Measurements from ENCODE around the gene CDC42BPB.

DNA sequence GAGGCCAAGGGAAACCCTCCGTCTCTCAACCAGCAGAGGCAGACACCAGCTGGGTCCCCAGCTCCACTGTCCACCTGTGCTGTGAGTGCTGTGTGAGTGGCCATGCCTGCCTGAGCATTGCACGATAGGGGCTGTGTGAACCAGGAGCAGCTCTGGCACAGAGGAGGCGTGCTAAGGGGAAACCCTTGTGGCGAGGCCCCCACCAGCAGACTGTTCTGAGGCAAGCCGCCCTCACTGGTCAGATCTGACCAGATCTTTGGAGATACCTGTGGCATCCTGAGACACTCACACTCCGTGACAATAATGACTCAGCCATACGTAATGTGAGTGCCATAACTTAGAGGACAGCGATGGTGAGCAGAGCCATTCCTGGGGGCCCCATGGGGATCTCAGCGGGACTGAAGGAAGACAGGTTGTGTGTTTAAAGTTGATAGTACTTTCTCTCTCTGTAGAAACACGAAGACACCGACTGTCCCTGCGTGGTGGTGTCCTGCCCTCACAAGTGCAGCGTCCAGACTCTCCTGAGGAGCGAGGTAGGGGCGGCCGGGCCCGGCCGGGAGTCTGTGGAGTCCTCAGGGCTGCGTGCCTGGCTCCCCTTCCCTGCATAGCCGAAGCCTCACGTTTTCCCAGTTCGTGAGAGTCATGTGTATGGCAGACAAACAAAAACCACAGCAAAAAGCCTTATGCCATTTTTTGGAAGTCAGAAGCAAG is 171.5 kb downstream of the CDC42BPB start:
- TF ChIP-seq, protein P1, sequence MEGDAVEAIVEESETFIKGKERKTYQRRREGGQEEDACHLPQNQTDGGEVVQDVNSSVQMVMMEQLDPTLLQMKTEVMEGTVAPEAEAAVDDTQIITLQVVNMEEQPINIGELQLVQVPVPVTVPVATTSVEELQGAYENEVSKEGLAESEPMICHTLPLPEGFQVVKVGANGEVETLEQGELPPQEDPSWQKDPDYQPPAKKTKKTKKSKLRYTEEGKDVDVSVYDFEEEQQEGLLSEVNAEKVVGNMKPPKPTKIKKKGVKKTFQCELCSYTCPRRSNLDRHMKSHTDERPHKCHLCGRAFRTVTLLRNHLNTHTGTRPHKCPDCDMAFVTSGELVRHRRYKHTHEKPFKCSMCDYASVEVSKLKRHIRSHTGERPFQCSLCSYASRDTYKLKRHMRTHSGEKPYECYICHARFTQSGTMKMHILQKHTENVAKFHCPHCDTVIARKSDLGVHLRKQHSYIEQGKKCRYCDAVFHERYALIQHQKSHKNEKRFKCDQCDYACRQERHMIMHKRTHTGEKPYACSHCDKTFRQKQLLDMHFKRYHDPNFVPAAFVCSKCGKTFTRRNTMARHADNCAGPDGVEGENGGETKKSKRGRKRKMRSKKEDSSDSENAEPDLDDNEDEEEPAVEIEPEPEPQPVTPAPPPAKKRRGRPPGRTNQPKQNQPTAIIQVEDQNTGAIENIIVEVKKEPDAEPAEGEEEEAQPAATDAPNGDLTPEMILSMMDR (conservative IDR thresholded peaks at IDR 0.05 in 1 of 2, IDR thresholded peaks at IDR 0.05 in 1 of 2; ENCODE audit: low read depth in 1 of 2, low read length in 2 of 2), result no peak
- TF ChIP-seq EZH2 (IDR thresholded peaks at IDR 0.05; ENCODE audit: low read length, missing control alignments), result no peak

Data from fibroblast of lung (primary cell).